ENCODE data around the gene WNK2. TPM values are rescaled to one million over a fixed set of nuclear protein-coding genes. Genes with fewer than 3 reads are reported as not detected.

WNK2 gene
- polyA plus RNA-seq, 3 donors = 0.40 TPM; not detected in 2

GRCh38 chr9:93265301-93265971, 81.5 kb downstream of the WNK2 start:
- Mint-ChIP-seq H3K27me3 (ENCODE audit: low read depth in 3 of 3) (peaks cover 13 to 24% (median 17%) of the 10 kb centered on the region in 3 donors), H3K36me3 (no peaks in the 10 kb centered on the region), H3K9me3 (peaks cover 0 to 3% (median 0%) of the 10 kb centered on the region in 7 donors), H3K4me1 (peaks cover 2% of the 10 kb centered on the region), H3K4me3 (no peak overlapping the region), H3K27ac (no peak overlapping the region)
- no peak overlapping the region for H2AFZ ChIP-seq (ENCODE audit: insufficient read depth, low read depth, low read length, poor library complexity, severe bottlenecking)
- H3K36me3 ChIP-seq (replicated peaks in 1 of 2; ENCODE audit: control insufficient read depth in 1 of 2, insufficient read depth in 2 of 2, low read length in 2 of 2) = no peaks in the 10 kb centered on the region
- H3K27me3 ChIP-seq (ENCODE audit: control insufficient read depth in 2 of 2, insufficient read depth in 2 of 2, low read length in 2 of 2) = peaks cover under 1 to 2% of the 10 kb centered on the region in 2 donors
- H3K79me2 ChIP-seq (ENCODE audit: insufficient read depth, low read length) = no peaks in the 10 kb centered on the region
- DNase-seq = no peak
- H3K27ac ChIP-seq (ENCODE audit: low read depth in 1 of 2, low read length in 2 of 2) = no peak overlapping the region
- H3K4me3 ChIP-seq (replicated peaks in 1 of 3; ENCODE audit: low read depth in 2 of 3, low read length in 3 of 3) = no peak overlapping the region
- no peak overlapping the region for H3K4me2 ChIP-seq (replicated peaks; ENCODE audit: extremely low read depth, low read length, poor library complexity, severe bottlenecking)
- no peak overlapping the region for H3K9ac ChIP-seq (ENCODE audit: insufficient read depth, low read length, poor library complexity, severe bottlenecking)
- 87% methylated on average over 6 of the region's 12 CpGs for whole genome bisulfite sequencing (ENCODE audit: insufficient coverage)
- no peaks in the 10 kb centered on the region for H4K20me1 ChIP-seq (ENCODE audit: insufficient read depth, low read length)
- TF ChIP-seq CTCF (IDR thresholded peaks at IDR 0.05) = no peak
- no peaks in the 10 kb centered on the region for H3K9me3 ChIP-seq (replicated peaks in 1 of 2; ENCODE audit: control insufficient read depth in 1 of 2, insufficient read depth in 1 of 2, low read length in 2 of 2)
- intact Hi-C loops (cut with micrococcal nuclease) = no loop called here
- H3K4me1 ChIP-seq (ENCODE audit: control insufficient read depth in 1 of 2, insufficient read depth in 2 of 2, low read length in 2 of 2) = no peaks in the 10 kb centered on the region

GRCh38 chr9:93265972-93266371, 82.0 kb downstream of the WNK2 start:
- Mint-ChIP-seq H3K4me1 (peaks cover 2% of the 10 kb centered on the region), H3K9me3 (peaks cover 0 to 4% (median 0%) of the 10 kb centered on the region in 7 donors), H3K27me3 (ENCODE audit: low read depth in 3 of 3) (peaks cover 13 to 28% (median 17%) of the 10 kb centered on the region in 3 donors), H3K4me3 (no peak overlapping the region), H3K27ac (no peak overlapping the region), H3K36me3 (no peaks in the 10 kb centered on the region)
- Histone ChIP-seq H3K27me3 (ENCODE audit: control insufficient read depth in 2 of 2, insufficient read depth in 2 of 2, low read length in 2 of 2) (peaks cover 2 to 3% of the 10 kb centered on the region in 2 donors), H3K27ac (ENCODE audit: low read depth in 1 of 2, low read length in 2 of 2) (no peak overlapping the region), H4K20me1 (ENCODE audit: insufficient read depth, low read length) (no peaks in the 10 kb centered on the region), H3K4me2 (replicated peaks; ENCODE audit: extremely low read depth, low read length, poor library complexity, severe bottlenecking) (no peak overlapping the region), H3K9ac (ENCODE audit: insufficient read depth, low read length, poor library complexity, severe bottlenecking) (no peak overlapping the region), H3K4me1 (ENCODE audit: control insufficient read depth in 1 of 2, insufficient read depth in 2 of 2, low read length in 2 of 2) (no peaks in the 10 kb centered on the region), H3K79me2 (ENCODE audit: insufficient read depth, low read length) (no peaks in the 10 kb centered on the region), H3K9me3 (replicated peaks in 1 of 2; ENCODE audit: control insufficient read depth in 1 of 2, insufficient read depth in 1 of 2, low read length in 2 of 2) (no peaks in the 10 kb centered on the region), H2AFZ (ENCODE audit: insufficient read depth, low read depth, low read length, poor library complexity, severe bottlenecking) (no peak overlapping the region), H3K36me3 (replicated peaks in 1 of 2; ENCODE audit: control insufficient read depth in 1 of 2, insufficient read depth in 2 of 2, low read length in 2 of 2) (no peaks in the 10 kb centered on the region), H3K4me3 (replicated peaks in 1 of 3; ENCODE audit: low read depth in 2 of 3, low read length in 3 of 3) (no peak overlapping the region)
- intact Hi-C loops (cut with micrococcal nuclease) = no loop called here
- no peak for TF ChIP-seq CTCF (IDR thresholded peaks at IDR 0.05)
- DNase-seq = no peak
- 91% methylated on average over 5 of the region's 6 CpGs for WGBS (ENCODE audit: insufficient coverage)

All from CD14-positive monocyte (primary cell).